AG09319 (cell line): ENCODE results near the gene ADRA2B.

Source experiments
- DNase-seq: peaks from one replicate; pipeline ENCODE4 v3.0.0-alpha.2; 2010; ENCODE audit warnings: low read depth; ENCODE audit errors: extremely low read depth
- CTCF ChIP-seq: IDR thresholded peaks from 2 replicates; pipeline ENCODE4 v1.5.1; 2011; ENCODE audit warnings: low read depth, mild to moderate bottlenecking, inconsistent platforms, low read length, moderate library complexity

ADRA2B gene

GRCh38 chr2:96138179-96139145, 22.1 kb upstream of the ADRA2B start, which contains the start of gene ASTL:
Gene ASTL, minus strand, starts transcription at chr2:96138502. Its CDS starts 66 bp downstream, at chr2:96138436.
- peak; percentile 55 for TF ChIP-seq CTCF
- DNase-seq = no peak

GRCh38 chr2:96137321-96138178, 21.2 kb upstream of the ADRA2B start:
- no peak for TF ChIP-seq CTCF

GRCh38 chr2:96136129-96136720, 19.9 kb upstream of the ADRA2B start:
- TF ChIP-seq CTCF = no peak
- DNase-seq = no peak

More at GRCh38 chr2:96137321-96138178, 21.2 kb upstream of the ADRA2B start:
- DNase-seq = no peak

- no peak for DNase-seq
- TF ChIP-seq CTCF = no peak
Measured at GRCh38 chr2:96135621-96136020, 19.2 kb upstream of the ADRA2B start.

- DNase-seq = no peak
Measured at GRCh38 chr2:96135171-96135570, 18.8 kb upstream of the ADRA2B start.

GRCh38 chr2:96134421-96134820, 18.1 kb upstream of the ADRA2B start:
- no peak for DNase-seq
- no peak for TF ChIP-seq CTCF

More at GRCh38 chr2:96135171-96135570, 18.8 kb upstream of the ADRA2B start:
- TF ChIP-seq CTCF = no peak
